GM13976 (cell line): Measurements from ENCODE around the gene ARHGAP23.

ENCODE experiments used
- DNase-seq: peaks from one replicate; pipeline ENCODE4 v3.0.0; 2012; ENCODE audit warnings: low spot score
- in situ Hi-C: fragments of 300-500 bp; cut with MboI; formaldehyde crosslinking; loops from one replicate; pipeline ENCODE4 v1.12.0; 2022; ENCODE audit warnings: low sequenced_read_pairs, mixed read lengths, inconsistent platforms; ENCODE audit not compliant: unreplicated experiment
- TF ChIP-seq, protein P1 (sequence below): IDR thresholded peaks from 2 replicates; pipeline ENCODE4 v1.5.1; 2012; ENCODE audit warnings: borderline replicate concordance, mild to moderate bottlenecking; ENCODE audit not compliant: insufficient read depth; ENCODE audit errors: extremely low read depth, missing control alignments, control extremely low read depth

Gene ARHGAP23

GRCh38 chr17:38442548-38442947, 14.3 kb downstream of the ARHGAP23 start:
- no peak for DNase-seq
- TF ChIP-seq, protein P1, sequence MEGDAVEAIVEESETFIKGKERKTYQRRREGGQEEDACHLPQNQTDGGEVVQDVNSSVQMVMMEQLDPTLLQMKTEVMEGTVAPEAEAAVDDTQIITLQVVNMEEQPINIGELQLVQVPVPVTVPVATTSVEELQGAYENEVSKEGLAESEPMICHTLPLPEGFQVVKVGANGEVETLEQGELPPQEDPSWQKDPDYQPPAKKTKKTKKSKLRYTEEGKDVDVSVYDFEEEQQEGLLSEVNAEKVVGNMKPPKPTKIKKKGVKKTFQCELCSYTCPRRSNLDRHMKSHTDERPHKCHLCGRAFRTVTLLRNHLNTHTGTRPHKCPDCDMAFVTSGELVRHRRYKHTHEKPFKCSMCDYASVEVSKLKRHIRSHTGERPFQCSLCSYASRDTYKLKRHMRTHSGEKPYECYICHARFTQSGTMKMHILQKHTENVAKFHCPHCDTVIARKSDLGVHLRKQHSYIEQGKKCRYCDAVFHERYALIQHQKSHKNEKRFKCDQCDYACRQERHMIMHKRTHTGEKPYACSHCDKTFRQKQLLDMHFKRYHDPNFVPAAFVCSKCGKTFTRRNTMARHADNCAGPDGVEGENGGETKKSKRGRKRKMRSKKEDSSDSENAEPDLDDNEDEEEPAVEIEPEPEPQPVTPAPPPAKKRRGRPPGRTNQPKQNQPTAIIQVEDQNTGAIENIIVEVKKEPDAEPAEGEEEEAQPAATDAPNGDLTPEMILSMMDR: no peak
- in situ Hi-C loops: no loop called here

DNA sequence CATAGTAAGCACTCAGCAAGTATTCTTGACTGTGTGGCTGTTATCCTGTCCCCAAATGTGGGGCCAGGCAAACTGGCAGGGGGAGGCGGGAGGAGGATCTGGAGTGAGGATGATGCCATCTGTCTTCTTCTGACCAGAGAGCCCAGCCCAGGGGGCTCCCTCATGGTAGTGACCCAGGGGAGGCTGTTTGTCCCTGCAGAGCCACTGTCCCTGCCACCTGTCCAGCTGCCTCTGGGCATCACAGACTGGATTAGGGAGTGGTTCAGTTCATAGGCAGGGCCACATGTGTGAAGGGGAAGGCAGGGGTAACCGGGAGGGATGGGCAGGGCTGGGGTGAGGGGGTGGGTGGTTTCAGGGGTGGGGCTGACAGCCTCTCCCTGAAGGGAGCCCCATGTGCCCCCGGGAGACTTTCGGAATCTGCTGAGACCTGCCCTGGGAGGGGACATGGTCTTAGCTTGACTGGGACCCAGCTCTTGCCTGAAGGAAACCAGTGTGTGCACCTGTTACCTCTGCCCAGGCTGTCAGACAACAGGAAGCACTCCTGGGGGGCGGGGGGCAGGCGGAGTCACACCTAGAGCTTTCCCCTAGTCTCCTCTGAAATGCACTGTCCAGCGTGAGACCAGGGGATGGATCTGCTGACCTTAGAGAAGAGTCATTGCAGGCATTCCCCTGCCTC, 15.2 kb downstream of the ARHGAP23 start:
- DNase-seq: no peak
- TF ChIP-seq, protein P1: no peak
- in situ Hi-C loops: no loop called here

DNA sequence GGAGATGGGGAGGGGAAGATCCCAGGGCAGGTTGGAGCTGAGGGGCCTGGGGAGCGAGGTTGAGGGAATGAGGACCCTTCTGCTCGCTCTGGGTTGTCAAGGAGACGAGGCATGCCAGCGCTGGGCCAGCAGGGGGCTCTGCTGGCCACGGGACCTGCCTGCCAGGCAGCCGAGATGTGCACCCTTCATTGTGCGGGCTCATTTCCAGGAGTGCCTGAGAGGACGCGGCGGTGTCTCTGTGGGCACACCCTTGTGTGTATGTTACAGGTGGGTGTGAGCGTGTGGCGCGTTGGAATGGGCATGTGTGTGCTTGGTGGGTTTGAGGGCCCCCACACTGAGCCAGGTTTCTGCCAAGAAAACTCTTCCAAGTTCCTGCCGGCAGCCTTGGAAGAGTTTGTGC, 15.9 kb downstream of the ARHGAP23 start:
- TF ChIP-seq, protein P1: peak; percentile 73
- in situ Hi-C loops: no loop called here
- peak; percentile 87 for DNase-seq

DNA sequence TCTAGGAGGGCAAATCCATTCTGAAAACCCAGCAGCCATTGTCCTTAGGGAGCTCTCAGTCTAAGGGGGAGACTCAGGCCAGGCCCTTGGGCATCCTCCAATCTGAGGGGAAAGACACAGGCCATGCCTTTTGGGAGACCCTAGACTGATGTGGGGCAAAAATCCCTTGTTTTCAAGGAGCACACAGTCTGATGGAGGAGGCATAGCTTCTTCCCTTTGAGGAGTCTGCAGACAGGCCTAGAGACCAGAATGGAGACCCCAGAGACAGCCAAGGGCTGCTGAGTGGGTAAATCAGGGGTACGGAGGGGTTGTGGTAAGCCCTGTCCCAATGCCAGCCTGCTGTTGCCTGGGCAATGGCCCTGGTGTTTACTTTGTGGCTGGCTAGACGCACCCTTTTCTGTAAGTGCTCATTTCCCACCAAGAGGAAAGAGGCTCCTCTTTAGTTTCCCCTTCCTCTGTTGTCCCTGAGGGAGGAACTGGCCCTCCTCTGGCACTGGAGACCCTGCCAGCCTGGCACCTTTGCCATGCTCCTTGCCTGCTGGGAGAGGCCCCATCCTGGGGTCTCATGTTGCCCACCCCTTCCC, 19.3 kb downstream of the ARHGAP23 start:
- TF ChIP-seq, protein P1: no peak
- in situ Hi-C loops: no loop called here
- DNase-seq: no peak

GRCh38 chr17:38448208-38448771, 20.0 kb downstream of the ARHGAP23 start:
- TF ChIP-seq, protein P1: no peak
- in situ Hi-C loops: no loop called here
- no peak for DNase-seq

DNA sequence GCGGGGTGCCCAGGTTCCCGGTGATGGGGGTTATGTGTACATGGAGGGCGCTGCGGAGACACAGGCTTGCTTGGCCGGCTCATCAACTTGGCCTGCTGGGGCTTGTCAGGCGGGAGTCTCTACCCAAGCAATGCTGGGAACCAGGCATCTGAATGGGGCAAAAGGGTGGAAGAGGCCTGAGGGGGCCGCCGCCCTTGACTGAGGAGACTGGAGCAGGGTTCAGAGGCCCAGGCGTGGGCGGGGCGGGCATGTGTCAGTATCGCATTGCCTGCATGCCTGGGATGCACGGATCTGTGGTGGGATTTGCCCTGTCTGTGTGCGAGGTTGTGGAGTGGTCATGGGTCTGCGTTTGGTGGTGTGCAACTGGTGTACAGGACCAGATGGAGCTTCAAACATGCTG, 21.1 kb downstream of the ARHGAP23 start:
- DNase-seq: no peak
- TF ChIP-seq, protein P1: no peak

More for the DNA sequence above, 21.1 kb downstream of the ARHGAP23 start:
- in situ Hi-C loops: no loop called here
